Adrenal gland (tissue), 12 donors: ENCODE measurements around the gene IL1RAPL1. TPM values are rescaled to one million over a fixed set of nuclear protein-coding genes. Genes with fewer than 3 reads are reported as not detected.

Experiments
- DNase-seq, 7 donors: peaks; one replicate each; pipeline ENCODE4 v3.0.0-alpha.2; 2019 to 2020
- H3K27ac ChIP-seq, 5 donors: fragments of 200-600 bp; sonication (generic) in 4 of 5; 1 replicate in 3 of 5; 2 replicates in 2 of 5; pipeline versions ENCODE4 v1.5.1 to v1.8.0; 2016 to 2020; ENCODE audit warnings: mild to moderate bottlenecking in 1 of 5
- H3K27me3 ChIP-seq: fragments of 200-600 bp; 2 replicates; pipeline ENCODE4 v1.8.0; 2021
- H3K36me3 ChIP-seq, 2 donors: fragments of 200-600 bp; replicated peaks in 1 of 2; 1 replicate in 1 of 2; 2 replicates in 1 of 2; pipeline versions ENCODE4 v1.5.1 to v1.8.0; 2018 to 2022
- H3K4me1 ChIP-seq, 2 donors: fragments of 200-600 bp; replicated peaks in 1 of 2; 1 replicate in 1 of 2; 2 replicates in 1 of 2; pipeline versions ENCODE4 v1.5.1 to v1.8.0; 2018 to 2021
- H3K4me3 ChIP-seq, 4 donors: fragments of 200-600 bp; sonication (generic) in 3 of 4; one replicate each; pipeline ENCODE4 v1.5.1; 2016 to 2018
- H3K9me3 ChIP-seq, 3 donors: fragments of 200-600 bp; sonication (generic) in 1 of 3; replicated peaks in 1 of 3; 1 replicate in 2 of 3; 2 replicates in 1 of 3; pipeline versions ENCODE4 v1.5.1 to v1.8.0; 2016 to 2021
- POLR2A ChIP-seq, 2 donors: fragments of 450-650 bp; IDR thresholded peaks; one replicate each; pipeline ENCODE4 v1.6.1; 2017; ENCODE audit warnings: antibody characterized with exemption in 2 of 2, mild to moderate bottlenecking in 2 of 2, moderate library complexity in 1 of 2
- WGBS, 4 donors: extraction: QIAGEN DNeasy Blood & Tissue Kit in 2 of 4; methylation state at CpG; one replicate each; pipeline versions ENCODE4 v1.1.5 to v1.1.7; 2013 to 2017; 5-methylcytosine and 5-hydroxymethylcytosine counted together
- intact Hi-C, 2 donors: fragments of 100-400 bp; cut with DNase I; formaldehyde crosslinking; loops; one replicate each; pipeline versions ENCODE4 v1.14.1 to v1.15.0; 2022 to 2023
- polyA plus RNA-seq, 3 donors: library from polyadenylated mRNA; stranded (reverse); fragments of 200-250 nt in 2 of 3; fragments of 350-450 nt in 1 of 3; fragmentation: Illumina TruSeq in 1 of 3; extraction: RNeasy Lipid Tissue Mini Kit (QIAGEN cat#74804) in 1 of 3; gene quantifications; one replicate each; pipeline ENCODE4 v1.2.3, GENCODE V29; 2013 to 2014
- total RNA-seq, 9 donors: library from RNA; depleted of rRNA in 4 of 9; stranded (reverse); fragments of >200 nt in 4 of 9; fragments of 120-200 nt in 1 of 9; fragmentation: NEBNext Ultra II Directional in 1 of 9; extraction: Animal tissue kit (Norgen Biotek cat#: 25700) in 1 of 9; gene quantifications; one replicate each; pipeline versions ENCODE4 v1.1.0 to v1.2.4, GENCODE V29; 2013 to 2023
- TF ChIP-seq, protein P1 (sequence below), 6 experiments: fragments of 450-650 bp in 4 of 6; fragments of 200-600 bp in 2 of 6; sonication (generic) in 1 of 6; IDR thresholded peaks; 1 replicate in 5 of 6; 2 replicates in 1 of 6; pipeline versions ENCODE4 v1.5.1 to v1.8.0; 2016 to 2021; ENCODE audit warnings: antibody characterized with exemption in 6 of 6, mild to moderate bottlenecking in 2 of 6, moderate library complexity in 1 of 6
- donor health status: healthy with polysubstance abuse.
- donor health status: Bipolar disorder and iron deficiency.
- donor health status: DM: yes; HTN: yes; CAD: no.
- donor health status: DM: no; HTN: no; CAD: no.
- donor health status: DM: no; HTN: no; CAD: no.
- donor health status: DM: yes; HTN: yes; CAD: no.

The IL1RAPL1 gene
- total and polyA plus RNA-seq, 12 donors, result 1.1 TPM; not detected in 11

- no peak overlapping the region for H3K4me3 ChIP-seq
- no peaks in the 10 kb centered on the region for H3K27me3 ChIP-seq
- DNase-seq, result no peak
- no peaks in the 10 kb centered on the region for H3K36me3 ChIP-seq
- no peak overlapping the region for H3K27ac ChIP-seq
- intact Hi-C loops, result no loop called here
- TF ChIP-seq, protein P1, sequence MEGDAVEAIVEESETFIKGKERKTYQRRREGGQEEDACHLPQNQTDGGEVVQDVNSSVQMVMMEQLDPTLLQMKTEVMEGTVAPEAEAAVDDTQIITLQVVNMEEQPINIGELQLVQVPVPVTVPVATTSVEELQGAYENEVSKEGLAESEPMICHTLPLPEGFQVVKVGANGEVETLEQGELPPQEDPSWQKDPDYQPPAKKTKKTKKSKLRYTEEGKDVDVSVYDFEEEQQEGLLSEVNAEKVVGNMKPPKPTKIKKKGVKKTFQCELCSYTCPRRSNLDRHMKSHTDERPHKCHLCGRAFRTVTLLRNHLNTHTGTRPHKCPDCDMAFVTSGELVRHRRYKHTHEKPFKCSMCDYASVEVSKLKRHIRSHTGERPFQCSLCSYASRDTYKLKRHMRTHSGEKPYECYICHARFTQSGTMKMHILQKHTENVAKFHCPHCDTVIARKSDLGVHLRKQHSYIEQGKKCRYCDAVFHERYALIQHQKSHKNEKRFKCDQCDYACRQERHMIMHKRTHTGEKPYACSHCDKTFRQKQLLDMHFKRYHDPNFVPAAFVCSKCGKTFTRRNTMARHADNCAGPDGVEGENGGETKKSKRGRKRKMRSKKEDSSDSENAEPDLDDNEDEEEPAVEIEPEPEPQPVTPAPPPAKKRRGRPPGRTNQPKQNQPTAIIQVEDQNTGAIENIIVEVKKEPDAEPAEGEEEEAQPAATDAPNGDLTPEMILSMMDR (IDR thresholded peaks at IDR 0.05), result no peak
- TF ChIP-seq POLR2A (IDR thresholded peaks at IDR 0.05), result no peak
- 72 to 80% (median 75%) methylated on average over 3 of the region's 3 CpGs for WGBS, 4 donors
- H3K4me1 ChIP-seq, result no peaks in the 10 kb centered on the region
- no peaks in the 10 kb centered on the region for H3K9me3 ChIP-seq
These were observed 585.6 kb downstream of the IL1RAPL1 start for GRCh38 chrX:29172880-29173279.

DNA sequence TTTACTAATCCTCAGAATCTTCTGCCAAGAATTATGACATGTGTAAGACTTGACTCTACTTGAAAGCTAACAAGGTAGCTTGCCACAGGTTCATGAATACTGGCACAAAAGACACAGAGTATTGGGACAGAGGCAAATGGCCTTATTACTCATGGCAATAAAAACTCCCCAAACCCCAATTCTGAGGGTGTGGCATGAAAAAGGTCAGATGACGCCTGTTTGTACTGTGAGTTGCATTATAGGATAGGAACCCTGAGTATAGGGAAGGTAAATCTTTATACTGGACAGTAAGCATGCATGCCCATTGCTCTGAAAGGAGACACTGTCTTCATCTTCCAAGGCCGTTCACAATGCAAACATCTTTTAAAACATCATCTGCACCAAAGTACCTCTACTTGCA lies 600.0 kb downstream of the IL1RAPL1 start:
- WGBS, 4 donors, result 55 to 82% (median 66%) methylated on average over 2 of the region's 2 CpGs
- TF ChIP-seq, protein P1 (IDR thresholded peaks at IDR 0.05), result no peak
- no peak for TF ChIP-seq POLR2A (IDR thresholded peaks at IDR 0.05)
- H3K4me1 ChIP-seq, result no peaks in the 10 kb centered on the region
- H3K36me3 ChIP-seq, result no peaks in the 10 kb centered on the region
- intact Hi-C loops, result no loop called here
- H3K27me3 ChIP-seq, result no peaks in the 10 kb centered on the region
- no peak for DNase-seq
- no peak overlapping the region for H3K27ac ChIP-seq
- H3K9me3 ChIP-seq, result no peaks in the 10 kb centered on the region
- H3K4me3 ChIP-seq, result no peak overlapping the region

DNA sequence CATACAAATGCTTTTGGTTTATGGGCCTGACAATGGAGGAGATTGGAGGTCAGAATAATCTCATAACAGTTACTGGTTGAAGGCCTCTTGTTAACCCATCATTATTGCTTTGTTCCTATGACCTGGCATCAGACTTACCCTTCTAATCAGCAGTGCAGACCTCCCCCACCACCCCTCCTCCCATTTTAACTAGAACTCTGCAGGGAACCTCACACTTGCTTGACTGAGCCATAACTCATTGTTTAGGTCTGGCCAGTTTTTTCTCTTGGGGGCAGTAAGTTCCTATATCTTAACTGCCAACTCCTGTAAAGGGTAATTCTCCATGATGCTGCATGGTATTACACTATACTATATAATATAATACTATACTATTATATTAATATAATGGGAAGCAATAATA lies 609.3 kb downstream of the IL1RAPL1 start:
- no peaks in the 10 kb centered on the region for H3K9me3 ChIP-seq
- H3K36me3 ChIP-seq, result no peaks in the 10 kb centered on the region
- DNase-seq, result no peak
- no peak overlapping the region for H3K4me3 ChIP-seq
- intact Hi-C loops, result no loop called here
- TF ChIP-seq, protein P1 (IDR thresholded peaks at IDR 0.05), result no peak
- no peak for TF ChIP-seq POLR2A (IDR thresholded peaks at IDR 0.05)
- no peak overlapping the region for H3K27ac ChIP-seq
- H3K4me1 ChIP-seq, result no peaks in the 10 kb centered on the region
- no peaks in the 10 kb centered on the region for H3K27me3 ChIP-seq

- no peak overlapping the region for H3K27ac ChIP-seq
- H3K4me3 ChIP-seq, result no peak overlapping the region
- peaks cover 4% of the 10 kb centered on the region for H3K27me3 ChIP-seq
- DNase-seq, result no peak
- H3K36me3 ChIP-seq, result no peaks in the 10 kb centered on the region
- no peaks in the 10 kb centered on the region for H3K9me3 ChIP-seq
- TF ChIP-seq, protein P1 (IDR thresholded peaks at IDR 0.05), result no peak
- TF ChIP-seq POLR2A (IDR thresholded peaks at IDR 0.05), result no peak
- no peaks in the 10 kb centered on the region for H3K4me1 ChIP-seq
- WGBS, 4 donors, result 74 to 85% (median 81%) methylated on average over 4 of the region's 4 CpGs
- intact Hi-C loops, result no loop called here
These were observed 628.0 kb downstream of the IL1RAPL1 start for GRCh38 chrX:29215251-29215650.
